Panc1 (cell line): ENCODE data around the gene LGALS14. TPM values are rescaled to one million over a fixed set of nuclear protein-coding genes. Genes with fewer than 3 reads are reported as not detected.
A peak's percentile ranks its signal among the peaks of the same experiment; 100 is the strongest.

Source experiments
- ATAC-seq: fragments of 200-7000 bp; cut with Tn5 transposase; 2 replicates; pipeline ENCODE4 v1.9.1; 2020; ENCODE audit warnings: mild to moderate bottlenecking, moderate library complexity
- BruUV-seq: library from RNA; stranded (reverse); fragments of 400-500 nt; replicated peaks from 2 replicates; lab custom pipeline; 2021; lab: Mats Ljungman, UMichigan
- CTCF ChIA-PET: fragments of 300-600 bp; sonication (Branson Sonifier 250); formaldehyde crosslinking; loops from one replicate; lab custom pipeline; 2022; ENCODE audit warnings: antibody characterized with exemption; lab: Charles Lee
- POLR2A ChIA-PET: fragments of 300-600 bp; sonication (Branson Sonifier 250); formaldehyde crosslinking; loops from one replicate; lab custom pipeline; 2022; ENCODE audit warnings: antibody characterized with exemption; lab: Charles Lee
- DNase-seq: peaks from one replicate; pipeline ENCODE4 v3.0.0-alpha.2; 2010; ENCODE audit warnings: low read depth, low spot score
- H3K27ac ChIP-seq: 2 replicates; pipeline ENCODE4 v1.5.1; 2011; ENCODE audit warnings: mild to moderate bottlenecking, low read length, inconsistent platforms
- H3K27me3 ChIP-seq: fragments of 200-500 bp; sonication (Bioruptor generic); 2 replicates; pipeline ENCODE4 v1.6.0; 2014; ENCODE audit warnings: low read length, inconsistent platforms; ENCODE audit not compliant: control insufficient read depth, insufficient read depth
- H3K36me3 ChIP-seq: fragments of 200-500 bp; sonication (Bioruptor generic); 2 replicates; pipeline ENCODE4 v1.5.1; 2014; ENCODE audit warnings: inconsistent platforms, mild to moderate bottlenecking, low read length, moderate library complexity; ENCODE audit not compliant: control insufficient read depth, insufficient read depth
- H3K4me1 ChIP-seq: 2 replicates; pipeline ENCODE4 v1.5.1; 2011; ENCODE audit warnings: inconsistent platforms, mild to moderate bottlenecking, low read length, moderate library complexity; ENCODE audit not compliant: control insufficient read depth, insufficient read depth
- H3K4me3 ChIP-seq, 2 experiments: 2 replicates each; pipeline ENCODE4 v1.5.1; 2011 to 2012; ENCODE audit warnings: low read depth in 2 of 2, low read length in 2 of 2, mild to moderate bottlenecking in 2 of 2, inconsistent platforms in 1 of 2, moderate library complexity in 1 of 2
- H3K9me3 ChIP-seq: fragments of 200-500 bp; sonication (Bioruptor generic); 2 replicates; pipeline ENCODE4 v1.5.1; 2014; ENCODE audit warnings: low read depth, mild to moderate bottlenecking, inconsistent platforms, low read length, moderate library complexity; ENCODE audit not compliant: control insufficient read depth, insufficient read depth
- POLR2AphosphoS5 ChIP-seq: IDR thresholded peaks from 2 replicates; pipeline ENCODE4 v1.6.1; 2012; ENCODE audit warnings: mild to moderate bottlenecking, low read depth, low read length, moderate library complexity
- SIN3A ChIP-seq: IDR thresholded peaks from 2 replicates; pipeline ENCODE4 v1.6.1; 2012; ENCODE audit warnings: low read depth, mild to moderate bottlenecking, low read length, moderate library complexity, borderline replicate concordance; ENCODE audit not compliant: insufficient read depth
- TCF7L2 ChIP-seq: IDR thresholded peaks from 2 replicates; pipeline ENCODE4 v1.6.1; 2011; ENCODE audit warnings: mild to moderate bottlenecking, low read depth, low read length, inconsistent platforms
- in situ Hi-C: cut with HindIII; loops from 2 replicates; pipeline ENCODE4 v1.10.0; 2016; ENCODE audit warnings: low sequenced_read_pairs, low pct_unique_long_range_greater_than_20kb
- intact Hi-C: fragments of 100-400 bp; cut with micrococcal nuclease; formaldehyde crosslinking; loops from one replicate; pipeline ENCODE4 v1.10.0; 2022; ENCODE audit not compliant: unreplicated experiment
- total RNA-seq: library from RNA; stranded (reverse); gene quantifications from one replicate; pipeline ENCODE4 v1.2.1, GENCODE V29; 2021; ENCODE audit not compliant: unreplicated experiment
- TF ChIP-seq, protein P1 (sequence below): fragments of 450-650 bp; IDR thresholded peaks from 2 replicates; pipeline ENCODE4 v1.5.1; 2017; ENCODE audit warnings: mild to moderate bottlenecking
- TF ChIP-seq, protein P2 (sequence below), 2 experiments: IDR thresholded peaks; 2 replicates each; pipeline ENCODE4 v1.6.1; 2011 to 2012; ENCODE audit warnings: low read depth in 2 of 2, control low read depth in 1 of 2, low read length in 1 of 2, mild to moderate bottlenecking in 1 of 2, moderate library complexity in 1 of 2; ENCODE audit not compliant: insufficient read depth in 1 of 2

LGALS14 gene
- total RNA-seq, 1 experiment from 2014 or later: not detected

DNA sequence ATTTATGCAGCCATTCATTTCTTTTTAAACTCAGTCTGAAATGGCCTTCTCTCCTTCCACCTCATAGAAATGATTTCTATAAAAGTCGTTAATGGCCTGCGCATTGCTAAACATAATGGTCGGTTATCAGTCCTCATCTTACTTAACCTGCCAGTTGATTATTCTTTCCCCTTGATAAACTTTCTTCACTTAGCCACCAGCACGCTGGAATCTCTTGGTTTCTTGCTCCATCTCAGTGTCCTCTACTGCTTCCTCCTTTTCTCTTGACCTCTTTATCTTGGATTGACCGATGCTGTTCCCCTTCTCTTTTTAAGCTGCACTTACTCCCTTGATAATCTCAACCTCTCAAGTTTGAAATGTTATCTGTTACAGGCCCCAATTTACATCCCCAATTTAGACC, 45.7 kb downstream of the LGALS14 start:
- Histone ChIP-seq H3K36me3 (no peaks in the 10 kb centered on the region), H3K27ac (no peak overlapping the region), H3K9me3 (no peaks in the 10 kb centered on the region), H3K4me1 (no peaks in the 10 kb centered on the region), H3K27me3 (peaks cover 85% of the 10 kb centered on the region), H3K4me3 (no peak overlapping the region)
- no TSS peak for BruUV-seq
- ATAC-seq (no peak), DNase-seq (no peak)
- intact Hi-C loops (no loop called here), in situ Hi-C loops (loop anchor here (5.0 to 10.0 kb wide), 4 partner anchors 32 to 542 kb away; no protein-coding TSS in a partner anchor)
- ChIA-PET CTCF (interaction anchor here (0.6 to 2.0 kb wide), 5 partner anchors 16 to 301 kb away, joined by 3 to 11 read pairs (median 4); no protein-coding TSS in a partner anchor), POLR2A (interaction anchor here (0.6 to 1.1 kb wide), 4 partner anchors 22 to 230 kb away, joined by 3 to 10 read pairs (median 4); no protein-coding TSS in a partner anchor)
- TF ChIP-seq POLR2AphosphoS5 (no peak), TCF7L2 (no peak), SIN3A (no peak)
- TF ChIP-seq, protein P1, sequence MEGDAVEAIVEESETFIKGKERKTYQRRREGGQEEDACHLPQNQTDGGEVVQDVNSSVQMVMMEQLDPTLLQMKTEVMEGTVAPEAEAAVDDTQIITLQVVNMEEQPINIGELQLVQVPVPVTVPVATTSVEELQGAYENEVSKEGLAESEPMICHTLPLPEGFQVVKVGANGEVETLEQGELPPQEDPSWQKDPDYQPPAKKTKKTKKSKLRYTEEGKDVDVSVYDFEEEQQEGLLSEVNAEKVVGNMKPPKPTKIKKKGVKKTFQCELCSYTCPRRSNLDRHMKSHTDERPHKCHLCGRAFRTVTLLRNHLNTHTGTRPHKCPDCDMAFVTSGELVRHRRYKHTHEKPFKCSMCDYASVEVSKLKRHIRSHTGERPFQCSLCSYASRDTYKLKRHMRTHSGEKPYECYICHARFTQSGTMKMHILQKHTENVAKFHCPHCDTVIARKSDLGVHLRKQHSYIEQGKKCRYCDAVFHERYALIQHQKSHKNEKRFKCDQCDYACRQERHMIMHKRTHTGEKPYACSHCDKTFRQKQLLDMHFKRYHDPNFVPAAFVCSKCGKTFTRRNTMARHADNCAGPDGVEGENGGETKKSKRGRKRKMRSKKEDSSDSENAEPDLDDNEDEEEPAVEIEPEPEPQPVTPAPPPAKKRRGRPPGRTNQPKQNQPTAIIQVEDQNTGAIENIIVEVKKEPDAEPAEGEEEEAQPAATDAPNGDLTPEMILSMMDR: no peak
- TF ChIP-seq, protein P2, sequence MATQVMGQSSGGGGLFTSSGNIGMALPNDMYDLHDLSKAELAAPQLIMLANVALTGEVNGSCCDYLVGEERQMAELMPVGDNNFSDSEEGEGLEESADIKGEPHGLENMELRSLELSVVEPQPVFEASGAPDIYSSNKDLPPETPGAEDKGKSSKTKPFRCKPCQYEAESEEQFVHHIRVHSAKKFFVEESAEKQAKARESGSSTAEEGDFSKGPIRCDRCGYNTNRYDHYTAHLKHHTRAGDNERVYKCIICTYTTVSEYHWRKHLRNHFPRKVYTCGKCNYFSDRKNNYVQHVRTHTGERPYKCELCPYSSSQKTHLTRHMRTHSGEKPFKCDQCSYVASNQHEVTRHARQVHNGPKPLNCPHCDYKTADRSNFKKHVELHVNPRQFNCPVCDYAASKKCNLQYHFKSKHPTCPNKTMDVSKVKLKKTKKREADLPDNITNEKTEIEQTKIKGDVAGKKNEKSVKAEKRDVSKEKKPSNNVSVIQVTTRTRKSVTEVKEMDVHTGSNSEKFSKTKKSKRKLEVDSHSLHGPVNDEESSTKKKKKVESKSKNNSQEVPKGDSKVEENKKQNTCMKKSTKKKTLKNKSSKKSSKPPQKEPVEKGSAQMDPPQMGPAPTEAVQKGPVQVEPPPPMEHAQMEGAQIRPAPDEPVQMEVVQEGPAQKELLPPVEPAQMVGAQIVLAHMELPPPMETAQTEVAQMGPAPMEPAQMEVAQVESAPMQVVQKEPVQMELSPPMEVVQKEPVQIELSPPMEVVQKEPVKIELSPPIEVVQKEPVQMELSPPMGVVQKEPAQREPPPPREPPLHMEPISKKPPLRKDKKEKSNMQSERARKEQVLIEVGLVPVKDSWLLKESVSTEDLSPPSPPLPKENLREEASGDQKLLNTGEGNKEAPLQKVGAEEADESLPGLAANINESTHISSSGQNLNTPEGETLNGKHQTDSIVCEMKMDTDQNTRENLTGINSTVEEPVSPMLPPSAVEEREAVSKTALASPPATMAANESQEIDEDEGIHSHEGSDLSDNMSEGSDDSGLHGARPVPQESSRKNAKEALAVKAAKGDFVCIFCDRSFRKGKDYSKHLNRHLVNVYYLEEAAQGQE (IDR thresholded peaks at IDR 0.05; ENCODE audit: insufficient read depth in 1 of 2, low read depth in 2 of 2, low read length in 1 of 2): no peak

DNA sequence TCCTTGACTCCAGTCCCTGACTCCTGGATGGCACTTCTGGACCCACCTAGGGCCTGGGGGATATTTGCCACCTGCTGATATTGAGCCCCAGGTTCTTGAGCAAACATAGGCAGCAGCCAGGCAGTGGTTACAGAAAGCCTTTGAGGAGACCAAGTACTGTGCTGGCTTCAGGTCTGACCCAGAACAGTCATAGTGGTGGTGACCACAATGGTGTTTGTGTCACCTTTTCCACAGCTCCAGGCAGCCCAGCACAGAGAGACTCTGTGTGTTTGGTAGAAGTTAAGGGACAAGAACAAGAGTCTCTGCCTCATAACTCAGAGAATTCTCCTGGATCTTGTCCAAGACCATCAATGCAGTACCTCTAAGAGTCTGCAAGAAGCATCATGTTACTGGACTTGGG, 48.1 kb downstream of the LGALS14 start:
- H3K4me3 ChIP-seq: no peak overlapping the region
- ChIA-PET CTCF (interaction anchor here (0.7 to 1.7 kb wide), 2 partner anchors 28 to 40 kb away, joined by 3 to 9 read pairs; no protein-coding TSS in a partner anchor), POLR2A (interaction anchor here (0.7 kb wide), 1 partner anchor 244 kb away, joined by 4 read pairs; the partner anchor contains the start of gene ZNF546)
- ATAC-seq: peak; percentile 19
- peaks cover 85% of the 10 kb centered on the region for H3K27me3 ChIP-seq
- no peaks in the 10 kb centered on the region for H3K9me3 ChIP-seq
- no peaks in the 10 kb centered on the region for H3K4me1 ChIP-seq
- BruUV-seq: no TSS peak
- no peak for DNase-seq
- no peak overlapping the region for H3K27ac ChIP-seq
- intact Hi-C loops (no loop called here), in situ Hi-C loops (no loop called here)
- H3K36me3 ChIP-seq: no peaks in the 10 kb centered on the region
- no peak for TF ChIP-seq TCF7L2
- TF ChIP-seq POLR2AphosphoS5: no peak
- TF ChIP-seq, protein P1: no peak
- TF ChIP-seq, protein P2 (IDR thresholded peaks at IDR 0.05; ENCODE audit: insufficient read depth in 1 of 2, low read depth in 2 of 2, low read length in 1 of 2): no peak
- no peak for TF ChIP-seq SIN3A
